OCI-M2 (cell line): ENCODE results near the gene ARFGAP2.

ENCODE experiments used
- DNase-seq: peaks from one replicate; lab custom pipeline; 2025; ENCODE audit not compliant: unreplicated experiment; lab: John Stamatoyannopoulos, UW

Gene ARFGAP2

GRCh38 chr11:47171856-47172255 lies 4.8 kb downstream of the ARFGAP2 start:
- no peak for DNase-seq

- no peak for DNase-seq
Measured at GRCh38 chr11:47171061-47171838, 5.4 kb downstream of the ARFGAP2 start.

- DNase-seq: no peak
Measured at GRCh38 chr11:47166368-47166767, 10.3 kb downstream of the ARFGAP2 start.

GRCh38 chr11:47165253-47165840 lies 11.3 kb downstream of the ARFGAP2 start:
- no peak for DNase-seq

GRCh38 chr11:47164321-47164720 lies 12.4 kb downstream of the ARFGAP2 start:
- no peak for DNase-seq

GRCh38 chr11:47163898-47164297 lies 12.8 kb downstream of the ARFGAP2 start:
- no peak for DNase-seq

- DNase-seq: no peak
Measured at GRCh38 chr11:47163193-47163592, 13.5 kb downstream of the ARFGAP2 start.

GRCh38 chr11:47162426-47162825 lies 14.3 kb downstream of the ARFGAP2 start:
- no peak for DNase-seq

- DNase-seq: no peak
Measured at GRCh38 chr11:47161890-47162289, 14.8 kb downstream of the ARFGAP2 start.

- DNase-seq: no peak
Measured at GRCh38 chr11:47161134-47161854, 15.4 kb downstream of the ARFGAP2 start.

GRCh38 chr11:47160753-47161133 lies 15.9 kb downstream of the ARFGAP2 start:
- no peak for DNase-seq

- no peak for DNase-seq
Measured at GRCh38 chr11:47158242-47158641, 18.4 kb downstream of the ARFGAP2 start.

- DNase-seq: no peak
Measured at GRCh38 chr11:47157805-47158204, 18.9 kb downstream of the ARFGAP2 start.

- no peak for DNase-seq
Measured at GRCh38 chr11:47156951-47157350, 19.7 kb downstream of the ARFGAP2 start.

- no peak for DNase-seq
Measured at GRCh38 chr11:47156333-47156732, 20.3 kb downstream of the ARFGAP2 start.

GRCh38 chr11:47155879-47156278 lies 20.8 kb downstream of the ARFGAP2 start:
- DNase-seq: no peak

- DNase-seq: no peak
Measured at GRCh38 chr11:47154616-47155570, 21.8 kb downstream of the ARFGAP2 start.

GRCh38 chr11:47152953-47153950 lies 23.4 kb downstream of the ARFGAP2 start:
- DNase-seq: peak; percentile 61

GRCh38 chr11:47152126-47152952 lies 24.3 kb downstream of the ARFGAP2 start:
- DNase-seq: no peak
